HTR-8/SVneo (cell line): ENCODE measurements around the gene HOXB4.

Experiments used
- DNase-seq: peaks from one replicate; pipeline ENCODE4 v3.0.0; 2011; ENCODE audit warnings: low spot score, mixed read lengths; ENCODE audit not compliant: insufficient read length
- FAIRE-seq: peaks from 2 replicates; lab custom pipeline; 2011; peaks lifted over from hg19 to GRCh38; lab: Jason Lieb, UNC

HOXB4 gene

GRCh38 chr17:48563385-48563838 lies 14.7 kb downstream of the HOXB4 start:
- FAIRE-seq (no peak), DNase-seq (no peak)

GRCh38 chr17:48562934-48563333 lies 15.2 kb downstream of the HOXB4 start:
- FAIRE-seq: peak; percentile 82

GRCh38 chr17:48561884-48562810 lies 16.0 kb downstream of the HOXB4 start:
- no peak for DNase-seq
- peak; percentile 60 for FAIRE-seq

More at GRCh38 chr17:48562934-48563333, 15.2 kb downstream of the HOXB4 start:
- DNase-seq: no peak

- FAIRE-seq (no peak), DNase-seq (no peak)
These were observed 18.0 kb downstream of the HOXB4 start for GRCh38 chr17:48559840-48560817.

- FAIRE-seq: no peak
- DNase-seq: no peak
These were observed 18.9 kb downstream of the HOXB4 start for GRCh38 chr17:48559122-48559839.

GRCh38 chr17:48558831-48559121 lies 19.4 kb downstream of the HOXB4 start:
- FAIRE-seq (no peak), DNase-seq (no peak)

- FAIRE-seq (no peak), DNase-seq (no peak)
These were observed 19.9 kb downstream of the HOXB4 start for GRCh38 chr17:48558057-48558830.

- FAIRE-seq: no peak
- DNase-seq: no peak
These were observed 21.4 kb downstream of the HOXB4 start for GRCh38 chr17:48556576-48557401.

- peak; percentile 58 for FAIRE-seq
- DNase-seq: no peak
These were observed 21.9 kb downstream of the HOXB4 start for GRCh38 chr17:48556229-48556575.

GRCh38 chr17:48555258-48556228 lies 22.6 kb downstream of the HOXB4 start:
- DNase-seq: peak; percentile 97
- FAIRE-seq: peak; percentile 95

GRCh38 chr17:48554412-48555257 lies 23.5 kb downstream of the HOXB4 start:
- DNase-seq: no peak
- FAIRE-seq: peak; percentile 46

- DNase-seq: no peak
- FAIRE-seq: no peak
These were observed 24.3 kb downstream of the HOXB4 start for GRCh38 chr17:48553826-48554225.

GRCh38 chr17:48553190-48553547 lies 25.0 kb downstream of the HOXB4 start:
- FAIRE-seq: no peak
- no peak for DNase-seq

GRCh38 chr17:48552466-48553189 lies 25.5 kb downstream of the HOXB4 start:
- DNase-seq: no peak
- FAIRE-seq: peak; percentile 20

GRCh38 chr17:48551596-48552465 lies 26.3 kb downstream of the HOXB4 start:
- DNase-seq (no peak), FAIRE-seq (peak; percentile 4)
